Lower leg skin (tissue), 3 donors: ENCODE data around the gene IGF2.

ENCODE experiments used
- POLR2A ChIP-seq, 2 donors: fragments of 450-650 bp; IDR thresholded peaks; one replicate each; pipeline ENCODE4 v1.6.1; 2016 to 2017; ENCODE audit warnings: antibody characterized with exemption in 2 of 2, mild to moderate bottlenecking in 1 of 2, moderate library complexity in 1 of 2
- TF ChIP-seq, protein P1 (sequence below), 3 donors: fragments of 450-650 bp; IDR thresholded peaks; one replicate each; pipeline ENCODE4 v1.5.1; 2016; ENCODE audit warnings: antibody characterized with exemption in 3 of 3, mild to moderate bottlenecking in 3 of 3, moderate library complexity in 2 of 3

DNA sequence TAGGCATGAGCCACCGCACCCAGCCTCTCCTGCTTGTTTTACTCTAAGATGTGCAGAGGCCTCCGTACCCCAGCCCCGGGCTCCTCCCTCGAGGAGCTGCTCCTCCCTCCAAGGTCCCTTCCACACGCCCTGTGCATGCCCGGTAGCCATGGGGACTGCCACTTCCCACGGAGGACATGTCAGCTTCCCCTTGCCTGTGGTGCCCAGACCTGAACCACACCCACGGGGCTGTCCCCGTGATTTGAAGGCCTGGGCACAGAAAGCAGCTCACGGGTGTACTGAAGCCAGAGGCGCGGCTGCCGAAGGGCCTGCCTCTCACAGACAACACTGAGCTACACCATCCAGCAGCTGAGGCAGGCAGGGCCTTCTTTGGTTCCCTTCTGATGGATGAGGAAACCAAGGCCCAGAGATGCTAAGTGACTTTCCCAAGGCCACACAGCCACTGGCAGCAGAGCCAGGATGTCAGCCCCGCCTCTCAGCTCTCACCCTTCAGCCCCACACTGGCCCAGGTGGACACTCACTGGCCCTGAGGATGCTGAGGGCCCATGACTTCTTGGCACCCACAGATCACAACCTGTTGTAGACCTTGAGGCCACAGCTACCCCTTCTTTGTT is 14.5 kb upstream of the IGF2 start:
- TF ChIP-seq, protein P1, sequence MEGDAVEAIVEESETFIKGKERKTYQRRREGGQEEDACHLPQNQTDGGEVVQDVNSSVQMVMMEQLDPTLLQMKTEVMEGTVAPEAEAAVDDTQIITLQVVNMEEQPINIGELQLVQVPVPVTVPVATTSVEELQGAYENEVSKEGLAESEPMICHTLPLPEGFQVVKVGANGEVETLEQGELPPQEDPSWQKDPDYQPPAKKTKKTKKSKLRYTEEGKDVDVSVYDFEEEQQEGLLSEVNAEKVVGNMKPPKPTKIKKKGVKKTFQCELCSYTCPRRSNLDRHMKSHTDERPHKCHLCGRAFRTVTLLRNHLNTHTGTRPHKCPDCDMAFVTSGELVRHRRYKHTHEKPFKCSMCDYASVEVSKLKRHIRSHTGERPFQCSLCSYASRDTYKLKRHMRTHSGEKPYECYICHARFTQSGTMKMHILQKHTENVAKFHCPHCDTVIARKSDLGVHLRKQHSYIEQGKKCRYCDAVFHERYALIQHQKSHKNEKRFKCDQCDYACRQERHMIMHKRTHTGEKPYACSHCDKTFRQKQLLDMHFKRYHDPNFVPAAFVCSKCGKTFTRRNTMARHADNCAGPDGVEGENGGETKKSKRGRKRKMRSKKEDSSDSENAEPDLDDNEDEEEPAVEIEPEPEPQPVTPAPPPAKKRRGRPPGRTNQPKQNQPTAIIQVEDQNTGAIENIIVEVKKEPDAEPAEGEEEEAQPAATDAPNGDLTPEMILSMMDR (IDR thresholded peaks at IDR 0.05): no peak
- TF ChIP-seq POLR2A (IDR thresholded peaks at IDR 0.05): no peak
